ENCODE results near the gene VEGFC.

GRCh38 chr4:176834531-176834930 lies 41.8 kb upstream of the VEGFC start:
- no peak for TF ChIP-seq CTCF (IDR thresholded peaks at IDR 0.05)
- TF ChIP-seq POLR2A (IDR thresholded peaks at IDR 0.05) = no peak
